ENCODE results near the gene SLC29A2. TPM values are rescaled to one million over a fixed set of nuclear protein-coding genes. Genes with fewer than 3 reads are reported as not detected.
A peak's percentile ranks its signal among the peaks of the same experiment; 100 is the strongest.

The SLC29A2 gene
- total and polyA plus RNA-seq, 12 donors, result 0.48 to 4.7 (median 1.3) TPM; not detected in 1

GRCh38 chr11:66344550-66345315 is 26.8 kb downstream of the SLC29A2 start, which contains the start of gene BRMS1:
Gene BRMS1 (minus strand): TSS chr11:66345104. CDS start chr11:66342234, 2,870 bp downstream.
- Histone ChIP-seq H3K9me3 (replicated peaks in 1 of 3) (no peaks in the 10 kb centered on the region), H3K36me3 (replicated peaks in 1 of 2) (peaks cover 0 to 26% of the 10 kb centered on the region in 2 donors), H3K4me1 (replicated peaks in 1 of 2) (peaks cover 28 to 32% of the 10 kb centered on the region in 2 donors), H3K27ac (peak within 1 kb of the TSS in 4 of 5 donors; percentile 53 to 86 (median 69)), H3K27me3 (no peaks in the 10 kb centered on the region), H3K4me3 (peak within 1 kb of the TSS; percentile 50 to 74 (median 55))
- intact Hi-C loops (cut with DNase I), result loop anchor here in 1 of 2 donors (5.0 kb wide), 1 partner anchor 37 kb away; no protein-coding TSS in a partner anchor
- WGBS, 4 donors, result 0 to 1% (median 0%) methylated on average over 14 to 59 of the region's 59 CpGs
- DNase-seq, result peak; percentile 97 to 100 (median 99)
- TF ChIP-seq POLR2A (IDR thresholded peaks at IDR 0.05) (peak; percentile 67 to 88), CTCF (IDR thresholded peaks at IDR 0.05) (peak in 3 of 6 experiments; percentile 24 to 50 (median 46))

DNA sequence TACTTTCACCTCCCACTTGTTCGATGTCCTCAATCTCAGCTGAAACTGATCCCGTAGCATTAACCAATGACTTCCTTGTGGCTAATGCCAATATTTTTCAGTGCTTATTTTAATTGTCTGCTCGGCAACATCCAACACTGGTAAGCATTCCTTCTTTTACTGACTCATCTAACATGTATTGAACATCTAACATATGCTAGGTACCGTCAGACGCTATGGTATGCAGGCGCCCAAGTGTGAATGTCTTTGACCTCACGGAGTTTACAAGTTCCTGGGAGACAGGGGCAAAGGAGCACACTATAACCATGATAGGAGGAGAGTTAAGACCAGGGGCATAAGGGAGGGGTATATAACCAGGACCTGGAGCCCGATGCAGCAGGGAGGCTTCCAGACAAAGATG is 28.4 kb downstream of the SLC29A2 start:
- intact Hi-C loops (cut with DNase I), result loop anchor here in 1 of 2 donors (5.0 kb wide), 1 partner anchor 36 kb away; no protein-coding TSS in a partner anchor
- H3K27me3 ChIP-seq, result no peaks in the 10 kb centered on the region
- no peak overlapping the region for H3K27ac ChIP-seq
- no peak overlapping the region for H3K4me3 ChIP-seq
- DNase-seq, result peak in 1 of 7 donors; percentile 7
- H3K9me3 ChIP-seq (replicated peaks in 1 of 3), result no peaks in the 10 kb centered on the region
- TF ChIP-seq POLR2A (IDR thresholded peaks at IDR 0.05) (no peak), CTCF (IDR thresholded peaks at IDR 0.05) (no peak)
- WGBS, 4 donors, result 88 to 94% (median 91%) methylated on average over 8 of the region's 8 CpGs
- peaks cover 28 to 32% of the 10 kb centered on the region in 2 donors for H3K4me1 ChIP-seq (replicated peaks in 1 of 2)
- H3K36me3 ChIP-seq (replicated peaks in 1 of 2), result peaks cover 0 to 37% of the 10 kb centered on the region in 2 donors

DNA sequence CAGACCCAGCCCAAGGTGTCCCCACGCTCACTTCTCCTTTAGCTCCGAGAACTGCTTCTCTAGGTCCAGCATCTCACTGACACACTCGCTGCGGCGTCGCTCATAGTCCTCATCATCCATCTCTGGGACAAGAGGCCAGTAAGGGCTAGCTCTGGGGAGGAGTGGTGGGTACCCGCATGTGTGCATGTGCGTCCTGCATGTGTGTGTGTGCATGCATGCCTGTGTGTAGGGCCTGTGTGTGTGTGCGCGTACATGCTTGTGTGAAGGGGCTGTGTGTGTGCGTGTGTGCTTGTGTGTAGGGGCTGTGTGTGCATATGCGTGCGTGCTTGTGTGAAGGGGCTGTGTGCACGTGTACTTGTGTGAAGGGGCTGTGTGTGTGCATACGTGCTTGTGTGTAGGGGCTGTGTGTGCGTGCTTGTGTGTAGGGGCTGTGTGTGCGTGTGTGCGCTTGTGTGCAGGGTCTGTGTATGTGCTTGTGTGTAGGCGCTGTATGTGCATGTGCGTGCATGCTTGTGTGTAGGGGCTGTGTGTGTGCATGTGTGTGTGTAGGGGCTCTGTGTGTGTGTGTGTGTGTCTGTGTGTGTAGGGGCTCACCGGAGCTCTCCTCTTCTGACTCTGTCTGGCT is 29.9 kb downstream of the SLC29A2 start:
- intact Hi-C loops (cut with DNase I), result loop anchor here in 1 of 2 donors (5.0 kb wide), 1 partner anchor 34 kb away; no protein-coding TSS in a partner anchor
- no peak overlapping the region for H3K27ac ChIP-seq
- no peaks in the 10 kb centered on the region for H3K27me3 ChIP-seq
- peak in 1 of 7 donors; percentile 12 for DNase-seq
- H3K4me3 ChIP-seq, result no peak overlapping the region
- H3K4me1 ChIP-seq (replicated peaks in 1 of 2), result peaks cover 22 to 35% of the 10 kb centered on the region in 2 donors
- no peak for TF ChIP-seq POLR2A (IDR thresholded peaks at IDR 0.05)
- no peak for TF ChIP-seq CTCF (IDR thresholded peaks at IDR 0.05)
- H3K9me3 ChIP-seq (replicated peaks in 1 of 3), result no peaks in the 10 kb centered on the region
- WGBS, 4 donors, result 91 to 94% (median 92%) methylated on average over 20 to 21 of the region's 21 CpGs
- peaks cover 0 to 37% of the 10 kb centered on the region in 2 donors for H3K36me3 ChIP-seq (replicated peaks in 1 of 2)
